Measurements from ENCODE around the gene LRIT2.

GRCh38 chr10:84221916-84222315, 3.4 kb downstream of the LRIT2 start:
- TF ChIP-seq CTCF (IDR thresholded peaks at IDR 0.05 in 4 of 5, conservative IDR thresholded peaks at IDR 0.05 in 1 of 5) (no peak), POLR2A (IDR thresholded peaks at IDR 0.05) (no peak)
